ENCODE data around the gene COL23A1. TPM values are rescaled to one million over a fixed set of nuclear protein-coding genes. Genes with fewer than 3 reads are reported as not detected.

Gene COL23A1
- total RNA-seq, 1 donor from 2014 or later, result 4.3 TPM

- Histone ChIP-seq H3K4me1 (peaks cover 0 to 10% of the 10 kb centered on the region in 2 donors), H3K27me3 (no peaks in the 10 kb centered on the region), H3K4me3 (no peak overlapping the region), H3K27ac (no peak overlapping the region), H3K36me3 (no peaks in the 10 kb centered on the region), H3K9me3 (no peaks in the 10 kb centered on the region)
- TF ChIP-seq CTCF (IDR thresholded peaks at IDR 0.05), result no peak
- DNase-seq (ENCODE audit: low spot score in 2 of 2), result no peak
- intact Hi-C loops (cut with DNase I), result no loop called here
Observed at GRCh38 chr5:178472138-178472537, 118.1 kb downstream of the COL23A1 start.

GRCh38 chr5:178471711-178472110 lies 118.5 kb downstream of the COL23A1 start:
- H3K36me3 ChIP-seq, result no peaks in the 10 kb centered on the region
- H3K27ac ChIP-seq, result no peak overlapping the region
- intact Hi-C loops (cut with DNase I), result no loop called here
- H3K27me3 ChIP-seq, result no peaks in the 10 kb centered on the region
- H3K9me3 ChIP-seq, result no peaks in the 10 kb centered on the region
- H3K4me3 ChIP-seq, result no peak overlapping the region
- no peak for TF ChIP-seq CTCF (IDR thresholded peaks at IDR 0.05)
- no peak for DNase-seq (ENCODE audit: low spot score in 2 of 2)
- peaks cover 0 to 11% of the 10 kb centered on the region in 2 donors for H3K4me1 ChIP-seq

- Histone ChIP-seq H3K27me3 (no peaks in the 10 kb centered on the region), H3K4me3 (no peak overlapping the region), H3K4me1 (peaks cover 0 to 11% of the 10 kb centered on the region in 2 donors), H3K27ac (no peak overlapping the region), H3K36me3 (no peaks in the 10 kb centered on the region), H3K9me3 (no peaks in the 10 kb centered on the region)
- intact Hi-C loops (cut with DNase I), result no loop called here
- DNase-seq (ENCODE audit: low spot score in 2 of 2), result no peak
- TF ChIP-seq CTCF (IDR thresholded peaks at IDR 0.05), result no peak
Observed at GRCh38 chr5:178470760-178471025, 119.5 kb downstream of the COL23A1 start.

GRCh38 chr5:178469975-178470759 lies 120.0 kb downstream of the COL23A1 start:
- Histone ChIP-seq H3K36me3 (no peaks in the 10 kb centered on the region), H3K4me1 (peaks cover 0 to 11% of the 10 kb centered on the region in 2 donors), H3K4me3 (no peak overlapping the region), H3K27me3 (no peaks in the 10 kb centered on the region), H3K27ac (no peak overlapping the region), H3K9me3 (no peaks in the 10 kb centered on the region)
- no peak for TF ChIP-seq CTCF (IDR thresholded peaks at IDR 0.05)
- DNase-seq (ENCODE audit: low spot score in 2 of 2), result no peak
- intact Hi-C loops (cut with DNase I), result loop anchor here (5.0 kb wide), 1 partner anchor 82 kb away; no protein-coding TSS in a partner anchor

- no peaks in the 10 kb centered on the region for H3K36me3 ChIP-seq
- H3K4me1 ChIP-seq, result peaks cover 0 to 11% of the 10 kb centered on the region in 2 donors
- H3K27me3 ChIP-seq, result no peaks in the 10 kb centered on the region
- no peaks in the 10 kb centered on the region for H3K9me3 ChIP-seq
- intact Hi-C loops (cut with DNase I), result loop anchor here (5.0 kb wide), 1 partner anchor 83 kb away; no protein-coding TSS in a partner anchor
- DNase-seq (ENCODE audit: low spot score in 2 of 2), result no peak
- TF ChIP-seq CTCF (IDR thresholded peaks at IDR 0.05), result no peak
- H3K4me3 ChIP-seq, result no peak overlapping the region
- no peak overlapping the region for H3K27ac ChIP-seq
Observed at GRCh38 chr5:178469011-178469974, 120.9 kb downstream of the COL23A1 start.

Measured in ascending aorta (tissue), 2 donors.